ENCODE data around the gene WRAP73. TPM values are rescaled to one million over a fixed set of nuclear protein-coding genes. Genes with fewer than 3 reads are reported as not detected.

WRAP73 gene
- total and polyA plus RNA-seq, 2 experiments from 2014 or later, result 16.9 to 20.2 TPM

- Histone ChIP-seq H3K4me2 (ENCODE audit: unreplicated experiment) (no peak overlapping the region), H3K9ac (no peak overlapping the region), H3K9me3 (ENCODE audit: low read depth) (no peaks in the 10 kb centered on the region), H3K79me2 (ENCODE audit: insufficient read depth) (no peaks in the 10 kb centered on the region), H3K27me3 (replicated peaks; ENCODE audit: insufficient read depth) (no peaks in the 10 kb centered on the region; the same call in 1 of the 2 replicates), H2AFZ (no peak overlapping the region), H3K9me2 (ENCODE audit: insufficient read depth) (no peaks in the 10 kb centered on the region), H4K20me1 (ENCODE audit: insufficient read depth) (no peaks in the 10 kb centered on the region), H3K27ac (no peak overlapping the region), H3K36me3 (ENCODE audit: low read depth) (no peaks in the 10 kb centered on the region), H3K4me1 (ENCODE audit: insufficient read depth) (no peaks in the 10 kb centered on the region), H3K4me3 (no peak overlapping the region), H3F3A (ENCODE audit: insufficient read depth) (no peaks in the 10 kb centered on the region)
- DNase-seq, result no peak
- 56 to 60% methylated on average over 15 of the region's 15 CpGs for whole genome bisulfite sequencing, 2 experiments (ENCODE audit: low coverage in 1 of 2, low lambda C conversion rate in 2 of 2, missing lambda C conversion rate in 2 of 2)
- in situ Hi-C loops (cut with MboI), result no loop called here
- TF ChIP-seq EZH2phosphoT487 (IDR thresholded peaks at IDR 0.05; ENCODE audit: insufficient read depth, low read depth) (no peak), EZH2 (IDR thresholded peaks at IDR 0.05; ENCODE audit: insufficient read depth, poor library complexity, severe bottlenecking) (no peak)
Measured at GRCh38 chr1:3670823-3671265, 20.9 kb upstream of the WRAP73 start.

GRCh38 chr1:3669971-3670431 lies 20.1 kb upstream of the WRAP73 start:
- H3F3A ChIP-seq (ENCODE audit: insufficient read depth), result no peaks in the 10 kb centered on the region
- WGBS, 2 experiments (ENCODE audit: low coverage in 1 of 2, low lambda C conversion rate in 2 of 2, missing lambda C conversion rate in 2 of 2), result 60 to 62% methylated on average over 8 to 9 of the region's 9 CpGs
- no peaks in the 10 kb centered on the region; the same call in 1 of the 2 replicates for H3K27me3 ChIP-seq (replicated peaks; ENCODE audit: insufficient read depth)
- in situ Hi-C loops (cut with MboI), result no loop called here
- no peak overlapping the region for H3K4me3 ChIP-seq
- H3K27ac ChIP-seq, result no peak overlapping the region
- no peaks in the 10 kb centered on the region for H3K4me1 ChIP-seq (ENCODE audit: insufficient read depth)
- H3K9ac ChIP-seq, result no peak overlapping the region
- no peaks in the 10 kb centered on the region for H3K9me3 ChIP-seq (ENCODE audit: low read depth)
- H2AFZ ChIP-seq, result no peak overlapping the region
- no peaks in the 10 kb centered on the region for H3K36me3 ChIP-seq (ENCODE audit: low read depth)
- H3K9me2 ChIP-seq (ENCODE audit: insufficient read depth), result no peaks in the 10 kb centered on the region
- H3K4me2 ChIP-seq (ENCODE audit: unreplicated experiment), result no peak overlapping the region
- no peak for TF ChIP-seq EZH2 (IDR thresholded peaks at IDR 0.05; ENCODE audit: insufficient read depth, poor library complexity, severe bottlenecking)
- TF ChIP-seq EZH2phosphoT487 (IDR thresholded peaks at IDR 0.05; ENCODE audit: insufficient read depth, low read depth), result no peak
- DNase-seq, result no peak
- H4K20me1 ChIP-seq (ENCODE audit: insufficient read depth), result no peaks in the 10 kb centered on the region
- no peaks in the 10 kb centered on the region for H3K79me2 ChIP-seq (ENCODE audit: insufficient read depth)

DNA sequence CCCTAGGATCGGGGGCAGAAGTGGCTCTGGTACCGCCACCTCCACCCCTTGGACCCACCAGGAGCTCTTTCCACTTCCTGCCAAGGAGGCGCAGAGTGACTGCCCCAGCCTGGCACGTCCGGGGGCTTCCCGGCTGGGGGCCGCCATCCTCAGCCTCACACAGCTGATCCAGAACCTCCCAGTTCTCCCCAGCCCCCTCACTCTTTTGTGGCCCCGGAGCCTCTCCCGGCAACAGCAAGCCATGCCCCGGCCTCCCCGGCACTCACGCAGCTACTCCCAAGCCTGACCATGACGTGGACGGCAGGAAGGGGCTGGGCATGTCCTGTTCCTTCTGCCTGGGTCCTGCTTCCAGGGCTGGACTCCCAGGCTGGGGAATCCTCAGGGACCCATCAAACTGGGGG lies 19.5 kb upstream of the WRAP73 start:
- TF ChIP-seq EZH2phosphoT487 (IDR thresholded peaks at IDR 0.05; ENCODE audit: insufficient read depth, low read depth) (no peak), EZH2 (IDR thresholded peaks at IDR 0.05; ENCODE audit: insufficient read depth, poor library complexity, severe bottlenecking) (no peak)
- peak; percentile 18 for DNase-seq
- no peak overlapping the region for H3K27ac ChIP-seq
- H3K4me3 ChIP-seq, result no peak overlapping the region
- H3K4me1 ChIP-seq (ENCODE audit: insufficient read depth), result no peaks in the 10 kb centered on the region
- no peaks in the 10 kb centered on the region for H3K36me3 ChIP-seq (ENCODE audit: low read depth)
- in situ Hi-C loops (cut with MboI), result no loop called here
- no peaks in the 10 kb centered on the region for H3F3A ChIP-seq (ENCODE audit: insufficient read depth)
- H2AFZ ChIP-seq, result no peak overlapping the region
- H3K79me2 ChIP-seq (ENCODE audit: insufficient read depth), result no peaks in the 10 kb centered on the region
- H3K9me2 ChIP-seq (ENCODE audit: insufficient read depth), result no peaks in the 10 kb centered on the region
- H4K20me1 ChIP-seq (ENCODE audit: insufficient read depth), result no peaks in the 10 kb centered on the region
- H3K27me3 ChIP-seq (replicated peaks; ENCODE audit: insufficient read depth), result no peaks in the 10 kb centered on the region; the same call in 1 of the 2 replicates
- no peak overlapping the region for H3K4me2 ChIP-seq (ENCODE audit: unreplicated experiment)
- no peak overlapping the region for H3K9ac ChIP-seq
- no peaks in the 10 kb centered on the region for H3K9me3 ChIP-seq (ENCODE audit: low read depth)
- 33 to 47% methylated on average over 12 to 14 of the region's 14 CpGs for WGBS, 2 experiments (ENCODE audit: low coverage in 1 of 2, low lambda C conversion rate in 2 of 2, missing lambda C conversion rate in 2 of 2)

DNA sequence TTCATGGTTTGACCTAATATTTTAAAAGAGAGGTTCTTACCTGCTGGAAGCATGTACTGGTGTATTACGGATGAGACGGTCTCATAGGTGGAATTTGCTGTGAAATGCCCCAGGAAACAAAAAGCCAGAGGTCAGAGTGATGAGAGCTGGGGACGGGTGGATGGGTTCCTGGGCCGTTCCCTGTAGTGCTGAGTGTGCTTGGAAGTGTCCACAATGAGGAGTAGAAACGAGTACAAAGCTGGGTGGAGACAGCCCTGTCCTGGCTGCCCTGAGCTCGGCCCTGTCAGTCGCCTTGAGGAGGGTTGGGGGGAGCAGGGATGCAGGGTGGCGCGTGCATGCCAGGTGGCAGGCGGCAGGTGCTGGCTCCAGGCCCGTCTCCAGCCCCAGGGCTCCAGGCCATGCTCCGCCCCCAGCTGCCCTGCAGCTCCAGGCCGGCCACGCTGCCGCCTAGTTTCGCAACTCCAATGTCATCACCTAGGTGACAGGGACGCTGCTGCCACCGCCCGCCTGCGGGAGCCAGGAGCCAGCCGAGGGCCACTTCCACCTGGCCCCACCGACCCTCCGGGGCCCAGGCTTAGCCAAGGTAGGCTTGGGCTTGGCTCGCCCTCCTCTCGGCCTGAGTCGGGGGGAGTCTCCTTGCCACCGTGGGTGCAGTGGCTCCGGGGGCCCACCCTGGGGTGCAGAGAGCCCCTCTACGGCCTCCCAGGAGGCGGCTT lies 18.8 kb upstream of the WRAP73 start:
- Histone ChIP-seq H3K4me1 (ENCODE audit: insufficient read depth) (no peaks in the 10 kb centered on the region), H3K27ac (no peak overlapping the region), H2AFZ (no peak overlapping the region), H3K36me3 (ENCODE audit: low read depth) (no peaks in the 10 kb centered on the region), H3K79me2 (ENCODE audit: insufficient read depth) (no peaks in the 10 kb centered on the region), H3F3A (ENCODE audit: insufficient read depth) (no peaks in the 10 kb centered on the region), H4K20me1 (ENCODE audit: insufficient read depth) (no peaks in the 10 kb centered on the region), H3K9ac (no peak overlapping the region), H3K9me3 (ENCODE audit: low read depth) (no peaks in the 10 kb centered on the region), H3K27me3 (replicated peaks; ENCODE audit: insufficient read depth) (no peaks in the 10 kb centered on the region; the same call in 1 of the 2 replicates), H3K4me2 (ENCODE audit: unreplicated experiment) (no peak overlapping the region), H3K9me2 (ENCODE audit: insufficient read depth) (no peaks in the 10 kb centered on the region), H3K4me3 (no peak overlapping the region)
- in situ Hi-C loops (cut with MboI), result no loop called here
- peak; percentile 59 for DNase-seq
- 13 to 17% methylated on average over 28 of the region's 30 CpGs for WGBS, 2 experiments (ENCODE audit: low coverage in 1 of 2, low lambda C conversion rate in 2 of 2, missing lambda C conversion rate in 2 of 2)
- TF ChIP-seq EZH2phosphoT487 (IDR thresholded peaks at IDR 0.05; ENCODE audit: insufficient read depth, low read depth) (no peak), EZH2 (IDR thresholded peaks at IDR 0.05; ENCODE audit: insufficient read depth, poor library complexity, severe bottlenecking) (no peak)

Data from GM23248 (cell line).